ENCODE measurements around the gene DNAAF5.
"Not testable (repeated sequence)": the region's sequence is repeated elsewhere in the genome, so short reads cannot be mapped to it uniquely, and the experiment has no call there.

Gene DNAAF5

DNA sequence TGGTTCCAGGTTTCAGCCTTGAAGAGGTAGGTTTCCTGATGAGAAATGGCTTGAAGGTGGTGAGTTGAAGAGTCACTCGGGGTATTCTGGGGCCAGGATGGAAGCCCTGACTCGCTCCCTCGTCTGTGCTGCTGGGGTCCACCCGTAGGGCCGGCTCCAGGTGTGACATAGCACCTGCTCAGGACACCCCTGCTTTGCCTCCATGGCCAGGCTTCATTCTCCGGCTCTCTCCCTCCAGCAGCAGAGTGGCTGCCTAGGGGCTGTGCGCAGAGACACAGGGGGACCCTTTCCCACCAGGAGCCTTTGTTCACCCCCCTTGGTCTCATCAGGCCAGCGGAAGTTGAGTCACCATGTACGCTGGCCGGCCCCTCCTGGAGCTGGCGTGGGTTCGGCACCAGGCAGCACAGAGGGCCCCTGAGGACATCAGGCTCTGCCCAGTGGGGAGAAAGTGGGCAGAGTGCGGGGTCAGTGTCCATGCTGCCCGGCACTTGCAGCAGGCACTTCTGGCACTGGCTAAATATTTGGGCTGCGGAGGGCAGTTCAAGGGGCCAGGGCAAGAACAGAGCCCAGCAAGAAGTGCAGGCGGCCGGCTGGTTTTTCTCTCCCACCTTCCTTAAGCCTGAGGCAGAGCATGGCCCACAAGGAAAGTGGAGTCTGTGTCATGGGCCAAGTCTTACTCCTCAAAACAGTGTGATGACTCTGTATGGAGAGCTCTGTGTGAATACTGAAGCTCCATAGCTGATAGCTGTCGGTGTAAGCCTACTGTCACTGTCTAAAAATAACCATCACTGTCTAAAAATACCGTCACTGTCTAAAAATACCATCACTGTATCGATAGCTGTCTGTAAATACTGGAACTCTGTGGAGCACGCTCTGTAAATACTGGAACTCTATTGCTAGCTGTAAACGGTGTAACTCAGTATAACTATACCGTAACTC is 4.3 kb downstream of the DNAAF5 start:
- DNase-seq: no peak

GRCh38 chr7:731440-732085 is 5.1 kb downstream of the DNAAF5 start:
- DNase-seq: no peak

GRCh38 chr7:732094-732541 is 5.6 kb downstream of the DNAAF5 start:
- DNase-seq: peak; percentile 29

DNA sequence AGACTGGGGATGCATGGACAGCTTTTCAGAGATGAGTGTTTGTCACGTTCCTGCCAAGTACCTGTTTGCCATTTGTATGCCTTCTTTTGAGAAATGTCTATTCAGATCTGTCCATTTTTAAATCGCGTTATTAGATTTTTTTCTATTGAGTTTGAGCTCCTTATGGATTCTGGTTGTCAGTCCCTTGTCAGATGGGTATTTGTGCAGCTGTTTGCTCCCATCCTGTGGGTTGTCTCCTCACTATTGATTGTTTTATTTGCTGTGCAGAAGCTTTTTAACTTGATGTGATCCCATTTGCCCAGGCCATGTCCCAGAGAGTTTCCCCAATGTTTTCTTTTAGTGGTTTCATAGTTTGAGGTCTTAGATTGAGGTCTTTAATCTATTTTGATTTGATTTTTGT is 6.1 kb downstream of the DNAAF5 start:
- no peak for DNase-seq

- no peak for DNase-seq
Observed at GRCh38 chr7:734214-734613, 7.7 kb downstream of the DNAAF5 start.

- DNase-seq: no peak
Observed at GRCh38 chr7:734808-735207, 8.3 kb downstream of the DNAAF5 start.

- no peak for DNase-seq
Observed at GRCh38 chr7:738241-738640, 11.7 kb downstream of the DNAAF5 start.

- no peak for DNase-seq
Observed at GRCh38 chr7:738723-739454, 12.4 kb downstream of the DNAAF5 start.

- DNase-seq: no peak
Observed at GRCh38 chr7:739455-739982, 13.0 kb downstream of the DNAAF5 start.

DNA sequence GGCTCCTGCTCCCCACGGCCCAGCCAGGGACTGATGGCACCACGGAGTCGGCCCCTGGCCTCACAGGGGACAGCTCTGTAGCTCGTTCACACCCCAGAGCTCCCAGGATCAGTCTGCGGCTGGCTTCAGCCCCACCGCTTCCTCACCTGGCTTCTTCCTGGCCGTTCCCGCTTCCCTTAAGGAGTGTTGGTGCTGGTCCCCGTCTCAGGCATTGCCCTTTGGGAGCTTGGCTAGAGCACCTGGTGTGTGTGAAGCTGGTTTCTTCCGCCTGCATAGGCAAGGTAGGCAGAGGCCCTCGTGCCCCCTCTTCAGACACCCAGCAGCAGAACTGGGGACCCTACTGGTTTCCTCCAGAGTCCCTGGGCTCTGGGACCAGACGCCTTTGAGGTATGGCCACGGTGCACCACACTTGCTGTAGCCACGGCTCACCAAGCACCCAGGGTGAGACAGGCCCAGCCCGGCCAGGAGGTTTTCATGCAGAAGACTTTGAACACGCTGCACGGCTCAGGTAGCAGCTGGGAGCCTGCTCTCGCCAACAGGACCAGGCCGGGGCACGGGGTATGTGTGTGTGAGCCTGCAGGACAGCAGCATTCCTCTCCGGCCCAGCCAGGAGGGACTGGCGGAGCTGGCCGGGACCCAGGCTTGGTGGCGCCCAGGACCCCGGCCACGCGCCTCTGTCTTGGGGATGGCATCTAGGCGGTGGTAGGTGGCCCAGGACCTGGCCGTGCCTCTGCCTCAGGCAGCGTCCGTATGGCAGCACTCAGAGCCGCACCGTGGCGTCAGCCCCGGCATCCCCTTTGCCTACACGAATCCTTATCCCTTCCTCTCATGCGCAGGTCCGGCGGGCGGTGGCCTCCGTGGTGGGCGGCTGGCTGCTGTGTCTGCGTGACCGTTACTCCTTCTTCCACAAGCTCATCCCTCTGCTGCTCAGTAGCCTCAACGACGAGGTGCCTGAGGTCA is 13.8 kb downstream of the DNAAF5 start:
- DNase-seq: no peak

DNA sequence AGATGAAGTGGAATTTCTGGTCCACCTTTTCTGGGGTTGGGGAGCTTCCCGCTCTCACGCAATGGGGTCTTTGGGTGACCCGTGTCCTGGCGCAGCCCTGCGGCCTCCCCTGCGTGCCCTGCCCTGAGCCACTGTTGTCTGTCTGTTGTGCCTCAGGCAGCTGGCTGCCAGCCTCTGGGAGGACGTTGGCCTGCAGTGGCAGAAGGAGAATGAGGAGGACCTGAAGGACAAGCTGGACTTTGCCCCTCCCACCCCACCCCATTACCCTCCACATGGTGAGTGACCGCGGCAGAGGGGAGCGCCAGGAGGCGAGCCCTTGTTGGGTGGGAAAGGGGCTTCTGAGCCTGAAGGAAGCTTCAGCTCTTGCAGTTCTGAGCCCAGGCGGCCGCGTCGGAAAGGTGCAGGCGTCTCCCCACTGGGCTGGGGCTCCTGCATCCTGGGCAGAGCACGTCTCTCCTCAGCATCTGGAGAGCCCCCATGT is 14.7 kb downstream of the DNAAF5 start:
- DNase-seq: no peak

DNA sequence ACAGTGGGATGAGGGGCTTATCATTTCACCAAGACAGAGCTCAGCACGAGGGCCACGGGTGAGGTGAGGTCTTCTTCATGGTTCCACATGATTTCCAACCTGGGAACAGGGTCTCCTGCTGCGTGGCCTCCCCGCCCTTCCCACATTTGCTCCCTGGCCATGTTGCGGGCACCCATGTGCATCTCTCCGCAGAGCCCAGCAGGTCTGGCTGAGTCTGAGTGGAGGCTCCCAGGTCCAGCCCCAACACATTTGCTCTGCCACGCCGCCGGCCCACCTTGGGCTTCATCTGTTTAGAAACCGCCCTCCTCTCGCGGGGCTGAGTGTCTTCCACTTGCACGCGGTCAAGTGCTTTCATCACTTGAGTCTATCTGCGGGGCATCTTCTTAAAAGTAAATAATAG is 15.4 kb downstream of the DNAAF5 start:
- no peak for DNase-seq

DNA sequence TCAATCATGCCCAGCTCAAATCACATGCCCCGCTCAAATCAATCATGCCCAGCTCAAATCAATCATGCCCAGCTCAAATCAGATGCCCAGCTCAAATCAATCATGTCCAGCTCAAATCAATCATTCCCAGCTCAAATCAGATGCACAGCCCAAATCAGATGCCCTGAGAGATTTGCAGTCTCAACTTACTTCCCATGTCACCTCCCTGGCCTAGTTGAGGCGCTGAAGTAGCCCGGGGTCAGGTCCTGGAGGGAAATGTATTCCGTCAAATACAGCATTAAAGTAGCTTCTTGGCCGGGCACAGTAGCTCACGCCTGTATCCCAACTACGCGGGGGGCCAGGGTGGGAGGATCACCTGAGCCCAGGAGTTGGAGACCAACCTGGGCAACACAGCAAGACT is 16.3 kb downstream of the DNAAF5 start:
- no peak for DNase-seq

GRCh38 chr7:743341-744127 is 17.0 kb downstream of the DNAAF5 start:
- DNase-seq: not testable (repeated sequence)

GRCh38 chr7:744128-744520 is 17.6 kb downstream of the DNAAF5 start:
- not testable (repeated sequence) for DNase-seq

- no peak for DNase-seq
Observed at GRCh38 chr7:744854-745430, 18.4 kb downstream of the DNAAF5 start.

DNA sequence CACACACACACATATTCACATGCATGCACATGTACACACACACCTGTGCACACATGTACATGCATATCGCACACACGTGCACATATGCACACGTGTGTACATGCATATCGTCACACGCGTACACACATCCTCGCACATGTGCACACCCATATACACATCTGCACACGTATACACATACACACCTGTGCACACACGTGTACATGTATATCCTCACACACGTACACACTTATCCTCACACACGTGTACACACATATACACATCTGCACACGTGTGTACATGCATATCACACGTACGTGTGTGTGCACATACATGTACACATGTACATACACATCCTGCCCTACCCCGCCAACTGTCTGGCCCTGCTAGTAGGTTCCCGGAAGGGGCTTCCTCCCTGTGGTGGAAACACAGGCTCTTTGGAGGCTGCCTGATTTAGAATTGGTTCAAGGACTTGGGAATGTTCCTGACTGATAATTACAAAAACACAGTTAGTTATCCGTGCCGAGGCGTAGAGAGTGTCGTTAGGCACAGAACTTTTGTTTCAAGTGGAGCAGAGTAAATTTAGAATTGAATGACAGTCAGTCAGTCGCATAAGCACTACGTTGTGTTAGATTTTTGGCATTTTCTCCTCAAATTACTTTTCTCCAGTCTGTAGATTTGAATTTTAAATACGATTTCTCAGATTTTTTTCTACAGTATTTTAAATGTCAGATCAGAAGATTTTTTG is 19.1 kb downstream of the DNAAF5 start:
- no peak for DNase-seq

DNA sequence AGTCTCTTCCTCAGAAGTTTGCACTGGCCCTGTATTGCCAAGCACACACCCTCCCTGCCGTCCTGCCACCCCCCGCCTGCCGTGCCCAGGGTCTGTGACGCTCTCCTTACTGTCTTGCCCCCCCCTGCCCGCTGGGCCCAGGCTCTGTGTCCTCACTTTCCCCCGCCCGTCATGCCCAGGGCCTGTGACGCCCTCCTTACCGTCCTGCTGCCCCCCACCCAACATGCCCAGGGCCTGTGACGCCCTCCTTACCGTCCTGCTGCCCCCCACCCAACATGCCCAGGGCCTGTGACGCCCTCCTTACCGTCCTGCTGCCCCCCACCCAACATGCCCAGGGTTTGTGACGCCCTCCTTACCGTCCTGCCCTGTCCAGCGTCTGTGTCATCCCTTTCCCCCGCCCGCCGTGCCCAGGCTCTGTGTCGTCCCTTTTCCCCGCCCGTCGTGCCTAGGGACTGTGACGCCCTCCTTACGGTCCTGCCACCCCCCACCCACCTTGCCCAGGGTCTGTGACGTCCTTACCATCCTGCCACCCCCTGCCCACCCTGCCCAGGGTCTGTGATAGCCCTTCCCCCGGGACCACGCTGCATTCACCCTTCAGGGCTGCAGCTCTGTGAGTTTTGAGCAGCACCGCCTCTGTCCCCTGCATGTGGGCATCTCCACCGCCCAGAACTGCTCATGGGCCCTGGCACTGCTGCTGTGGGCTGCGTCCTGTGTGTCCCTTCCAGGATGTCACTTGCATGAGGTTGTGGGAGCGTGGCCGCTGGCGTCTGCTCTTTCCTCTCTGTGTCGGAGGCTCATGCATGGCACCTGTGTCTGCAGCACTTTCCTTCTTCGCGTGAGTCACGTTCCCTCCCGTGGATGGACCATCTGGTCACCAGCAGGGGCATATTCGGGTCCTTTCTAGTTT is 19.9 kb downstream of the DNAAF5 start:
- DNase-seq: no peak

DNA sequence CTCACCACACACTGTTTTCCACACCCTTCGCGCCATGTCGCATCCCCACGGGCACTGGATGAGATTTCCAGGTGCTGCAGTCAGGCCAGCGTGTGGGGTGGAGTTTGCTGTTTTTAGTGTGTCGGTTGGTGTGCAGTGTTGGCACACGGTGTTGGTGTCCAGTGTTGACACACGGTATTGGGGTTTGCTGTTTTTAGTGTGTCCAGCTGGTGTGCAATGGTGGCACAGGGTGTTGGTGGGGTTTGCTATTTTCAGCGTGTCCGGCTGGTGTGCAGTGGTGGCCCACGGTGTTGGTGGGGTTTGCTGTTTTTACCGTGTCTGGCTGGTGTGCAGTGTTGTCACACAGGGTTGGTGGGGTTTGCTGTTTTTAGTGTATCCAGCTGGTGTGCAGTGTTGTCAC is 20.7 kb downstream of the DNAAF5 start:
- no peak for DNase-seq
